Measurements from ENCODE around the gene FFAR1. TPM values are rescaled to one million over a fixed set of nuclear protein-coding genes. Genes with fewer than 3 reads are reported as not detected.

The FFAR1 gene
- total RNA-seq, 1 donor from 2014 or later = not detected

- Histone ChIP-seq H3K27ac (no peak overlapping the region), H3K4me1 (no peaks in the 10 kb centered on the region), H3K9me3 (no peaks in the 10 kb centered on the region), H3K4me3 (no peak overlapping the region), H3K36me3 (no peaks in the 10 kb centered on the region), H3K27me3 (no peaks in the 10 kb centered on the region)
- no peak for TF ChIP-seq CTCF (IDR thresholded peaks at IDR 0.05)
- intact Hi-C loops (cut with DNase I) = no loop called here
- DNase-seq (ENCODE audit: low spot score in 2 of 2) = peak in 1 of 2 donors; percentile 8
Measured at GRCh38 chr19:35360880-35361420, 13.2 kb downstream of the FFAR1 start.

- Histone ChIP-seq H3K36me3 (no peaks in the 10 kb centered on the region), H3K4me1 (no peaks in the 10 kb centered on the region), H3K27me3 (no peaks in the 10 kb centered on the region), H3K4me3 (no peak overlapping the region), H3K27ac (no peak overlapping the region), H3K9me3 (no peaks in the 10 kb centered on the region)
- DNase-seq (ENCODE audit: low spot score in 2 of 2) = no peak
- no peak for TF ChIP-seq CTCF (IDR thresholded peaks at IDR 0.05)
- intact Hi-C loops (cut with DNase I) = no loop called here
Measured at GRCh38 chr19:35362261-35363000, 14.7 kb downstream of the FFAR1 start.

- no peak for TF ChIP-seq CTCF (IDR thresholded peaks at IDR 0.05)
- Histone ChIP-seq H3K4me3 (no peak overlapping the region), H3K36me3 (no peaks in the 10 kb centered on the region), H3K27me3 (no peaks in the 10 kb centered on the region), H3K9me3 (no peaks in the 10 kb centered on the region), H3K4me1 (no peaks in the 10 kb centered on the region), H3K27ac (no peak overlapping the region)
- DNase-seq (ENCODE audit: low spot score in 2 of 2) = no peak
- intact Hi-C loops (cut with DNase I) = no loop called here
Measured at GRCh38 chr19:35363001-35363590, 15.4 kb downstream of the FFAR1 start.

DNA sequence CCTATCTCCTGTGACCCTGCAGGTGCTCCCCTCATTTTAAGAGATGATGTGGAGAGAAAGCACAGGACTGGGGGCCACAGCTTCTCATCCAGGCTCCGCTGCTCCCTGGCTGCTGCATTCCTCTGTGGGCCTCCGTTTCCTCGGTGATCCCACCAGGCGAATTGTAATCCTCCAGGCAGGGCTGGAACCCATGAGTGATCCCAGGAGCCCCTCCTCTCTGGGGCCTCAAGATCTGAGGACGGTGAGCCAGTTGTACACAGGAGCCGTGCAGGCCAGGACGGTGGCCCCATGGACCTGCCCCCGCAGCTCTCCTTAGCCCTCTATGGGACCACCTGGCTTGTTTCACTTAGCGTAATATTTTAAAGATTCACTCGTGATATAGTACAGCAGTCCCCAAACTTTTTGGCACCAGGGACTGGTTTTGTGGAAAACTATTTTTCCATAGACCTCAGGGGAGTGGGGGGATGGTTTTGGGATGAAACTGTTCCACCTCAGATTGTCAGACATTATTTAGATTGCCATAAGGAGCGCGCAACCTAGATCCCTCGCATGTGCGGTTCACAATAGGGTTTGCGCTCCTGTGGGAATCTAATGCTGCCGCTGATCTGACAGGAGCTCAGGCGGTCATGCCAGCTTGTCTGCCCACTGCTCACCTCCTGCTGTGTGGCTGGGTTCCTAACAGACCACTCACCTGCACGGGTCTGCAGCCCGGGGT lies 16.2 kb downstream of the FFAR1 start:
- H3K9me3 ChIP-seq = no peaks in the 10 kb centered on the region
- no peaks in the 10 kb centered on the region for H3K4me1 ChIP-seq
- intact Hi-C loops (cut with DNase I) = no loop called here
- no peak overlapping the region for H3K4me3 ChIP-seq
- no peak overlapping the region for H3K27ac ChIP-seq
- TF ChIP-seq CTCF (IDR thresholded peaks at IDR 0.05) = no peak
- DNase-seq (ENCODE audit: low spot score in 2 of 2) = no peak
- H3K27me3 ChIP-seq = no peaks in the 10 kb centered on the region
- H3K36me3 ChIP-seq = no peaks in the 10 kb centered on the region

DNA sequence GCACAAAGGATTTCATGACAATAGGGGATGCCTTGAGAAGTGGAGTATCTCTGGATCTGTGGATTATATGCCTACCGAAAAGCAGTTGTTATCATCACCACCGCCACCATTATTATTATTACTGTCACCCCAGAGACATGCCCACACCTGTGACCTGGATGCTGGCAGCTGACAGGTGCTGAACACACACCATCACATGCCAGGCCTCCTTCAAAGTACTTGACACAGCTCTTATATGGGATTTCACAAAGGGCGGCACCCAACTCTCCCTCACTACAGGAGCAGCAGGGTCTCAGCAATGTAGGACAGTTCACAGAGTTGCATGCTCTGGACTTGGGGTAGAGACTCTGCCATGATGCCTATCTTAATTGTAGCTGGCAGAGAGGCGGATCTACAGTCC lies 17.6 kb downstream of the FFAR1 start:
- intact Hi-C loops (cut with DNase I) = no loop called here
- peaks cover 0 to 4% of the 10 kb centered on the region in 2 donors for H3K9me3 ChIP-seq
- H3K36me3 ChIP-seq = no peaks in the 10 kb centered on the region
- no peak overlapping the region for H3K4me3 ChIP-seq
- H3K27me3 ChIP-seq = no peaks in the 10 kb centered on the region
- TF ChIP-seq CTCF (IDR thresholded peaks at IDR 0.05) = no peak
- H3K27ac ChIP-seq = no peak overlapping the region
- DNase-seq (ENCODE audit: low spot score in 2 of 2) = no peak
- no peaks in the 10 kb centered on the region for H3K4me1 ChIP-seq

All from ascending aorta (tissue), 2 donors.